Right renal pelvis (tissue), 4 donors: ENCODE measurements around the gene CAMK2G. TPM values are rescaled to one million over a fixed set of nuclear protein-coding genes. Genes with fewer than 3 reads are reported as not detected.

Source experiments
- DNase-seq, 4 donors: peaks; one replicate each; pipeline ENCODE4 v3.0.0-alpha.2; 2013; ENCODE audit warnings: low read depth in 4 of 4, low spot score in 3 of 4, missing footprints in 1 of 4
- polyA plus RNA-seq, 4 donors: library from polyadenylated mRNA; unstranded; fragments of 120-200 nt; gene quantifications; one replicate each; pipeline ENCODE4 v1.2.1, GENCODE V29; 2013; ENCODE audit not compliant: insufficient read length in 4 of 4

CAMK2G gene
- polyA plus RNA-seq, 4 donors, result 22.0 to 25.5 (median 22.6) TPM

DNA sequence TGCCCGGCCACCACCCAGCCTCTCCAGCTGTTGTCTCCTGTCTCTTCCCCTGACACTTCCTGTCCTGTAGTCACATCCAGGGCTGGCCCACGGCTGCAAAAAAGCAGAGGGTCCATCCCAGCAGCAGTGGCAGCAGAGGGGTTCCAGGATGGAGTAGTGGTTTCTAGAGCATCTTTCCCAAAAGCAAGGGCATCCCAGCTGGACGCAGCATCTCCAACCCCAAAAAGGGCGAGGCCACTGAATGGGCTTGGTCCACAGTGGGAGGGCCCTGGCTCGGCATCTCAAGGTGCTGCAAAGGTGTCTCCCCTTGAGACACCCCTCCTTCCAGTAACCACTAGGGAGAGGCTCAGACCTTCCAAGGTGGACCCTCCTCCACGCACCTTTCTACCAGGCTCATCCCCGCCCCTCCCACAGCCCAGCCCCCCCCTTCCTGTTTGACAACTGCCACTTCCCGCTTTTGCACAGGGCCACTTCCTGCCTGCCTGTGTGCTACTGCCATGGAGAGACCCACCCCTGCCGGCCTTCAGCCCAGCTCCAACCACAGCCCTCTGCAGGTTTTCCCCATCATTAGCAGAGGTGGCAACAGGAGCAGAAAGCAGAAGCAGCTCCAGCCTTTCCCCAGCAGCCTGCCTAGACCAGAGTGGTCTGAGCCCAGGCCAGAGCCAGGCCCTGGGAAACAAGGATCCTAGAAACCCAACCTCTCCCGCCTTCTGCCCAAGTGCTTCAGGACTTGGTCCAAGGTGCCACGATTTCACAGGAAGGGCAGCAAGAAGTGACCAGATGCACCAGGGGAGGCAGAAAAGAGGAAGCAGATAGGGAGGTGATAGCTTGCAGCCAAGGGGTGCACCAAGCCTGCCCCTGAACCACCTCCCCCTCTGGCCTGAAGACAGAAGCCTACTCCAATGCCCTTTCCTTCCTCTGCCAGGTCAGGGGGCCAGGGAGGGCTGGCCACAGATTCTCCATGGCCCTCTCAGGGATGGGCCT lies 8.6 kb downstream of the CAMK2G start:
- no peak for DNase-seq

- no peak for DNase-seq
These were observed 9.3 kb downstream of the CAMK2G start for GRCh38 chr10:73865107-73865458.

DNA sequence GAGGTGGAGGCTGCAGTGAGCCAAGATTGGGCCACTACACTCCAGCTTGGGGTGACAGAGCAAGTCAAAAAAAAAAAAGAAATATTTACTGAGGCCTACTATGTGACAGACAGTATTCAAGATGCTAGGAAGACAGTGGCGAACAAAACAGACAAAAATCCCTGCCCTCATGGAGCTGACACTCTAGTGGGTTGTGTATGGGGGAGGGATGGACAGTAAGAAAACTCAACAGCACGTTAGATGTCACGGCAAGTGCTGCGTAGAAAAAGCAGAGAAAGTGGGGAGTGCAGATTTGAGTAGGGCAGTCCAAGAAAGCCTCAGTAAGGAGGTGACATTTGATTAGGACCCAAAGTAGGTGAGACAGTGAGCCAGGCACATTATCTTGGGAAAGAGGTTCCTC lies 10.1 kb downstream of the CAMK2G start:
- no peak for DNase-seq

- no peak for DNase-seq
These were observed 11.1 kb downstream of the CAMK2G start for GRCh38 chr10:73863039-73863817.

DNA sequence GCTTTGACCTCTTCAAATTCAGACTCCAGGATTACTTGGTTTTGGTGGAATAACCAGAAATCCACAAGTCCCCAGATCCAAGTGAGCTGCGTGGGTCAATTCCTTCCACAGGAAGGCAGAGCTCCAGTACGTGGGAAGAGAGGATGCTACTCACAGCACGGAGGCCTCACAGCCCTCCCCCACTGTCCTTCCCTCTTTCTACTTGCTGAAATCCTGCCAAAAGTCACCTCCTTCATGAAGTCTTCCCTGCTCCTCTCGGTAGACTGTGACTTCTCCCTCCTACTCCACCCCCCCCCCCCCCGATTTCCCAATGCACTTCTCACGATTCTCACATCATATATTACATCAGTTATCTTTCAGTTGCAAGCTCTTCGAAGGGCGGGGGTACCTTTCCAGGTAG lies 12.3 kb downstream of the CAMK2G start:
- no peak for DNase-seq

- no peak for DNase-seq
These were observed 14.4 kb downstream of the CAMK2G start for GRCh38 chr10:73859784-73860491.

DNA sequence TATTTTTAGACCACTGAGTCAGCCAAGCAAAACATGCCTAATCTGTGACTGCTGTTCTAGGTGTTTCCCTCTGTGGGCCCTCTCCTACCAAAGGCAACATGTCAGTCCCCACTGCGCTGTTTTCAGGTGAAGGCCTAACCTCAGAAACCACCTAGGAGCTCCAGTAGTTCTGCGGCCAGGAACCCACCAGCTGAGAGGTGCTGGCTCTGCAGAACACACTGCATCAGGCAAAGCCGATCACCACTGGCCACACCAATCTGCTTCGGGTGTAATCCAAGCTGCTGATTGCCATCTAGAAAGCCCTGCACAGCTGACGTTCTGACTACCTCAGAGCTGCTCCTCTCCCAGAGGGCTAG lies 14.9 kb downstream of the CAMK2G start:
- no peak for DNase-seq

- no peak for DNase-seq
These were observed 15.5 kb downstream of the CAMK2G start for GRCh38 chr10:73858750-73859427.

GRCh38 chr10:73858013-73858708 lies 16.2 kb downstream of the CAMK2G start:
- no peak for DNase-seq

DNA sequence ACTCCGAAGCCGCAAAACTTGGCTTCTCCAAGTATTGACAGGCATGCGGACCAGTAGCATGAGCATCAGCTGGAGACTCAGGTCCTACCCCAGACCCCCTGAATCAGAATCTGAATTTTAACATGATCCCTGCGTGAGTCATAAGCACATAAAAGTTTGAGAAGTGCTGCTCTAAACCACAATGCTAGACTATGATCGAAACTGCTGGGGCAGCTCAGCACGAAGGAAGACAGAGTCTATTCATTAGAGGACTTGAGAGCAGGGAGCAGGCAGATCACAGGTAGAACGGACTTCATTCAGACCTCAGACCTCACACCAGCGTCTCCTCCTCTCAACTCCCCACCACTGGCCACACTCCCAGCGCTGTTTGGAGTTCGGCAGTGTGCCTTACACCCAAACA lies 16.9 kb downstream of the CAMK2G start:
- DNase-seq, result no peak

DNA sequence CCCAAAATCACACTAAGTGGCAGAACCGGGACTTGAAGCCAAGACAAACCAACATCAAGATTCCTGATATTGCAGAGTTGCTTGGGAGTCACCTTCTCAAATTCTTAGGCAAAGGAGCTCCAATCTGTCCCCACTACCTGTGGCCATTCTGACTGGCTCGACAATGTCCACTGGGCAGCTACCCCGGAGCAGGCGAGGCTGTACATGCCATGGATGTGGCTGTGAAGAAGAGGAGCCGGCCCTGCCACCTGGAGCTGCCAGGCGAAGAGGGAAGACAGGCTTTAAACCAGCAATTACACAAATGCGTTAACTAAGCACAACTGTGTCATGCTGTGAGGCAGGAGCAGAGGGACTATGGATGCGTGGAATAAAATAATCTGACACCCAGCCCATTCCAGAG lies 18.1 kb downstream of the CAMK2G start:
- DNase-seq, result no peak

DNA sequence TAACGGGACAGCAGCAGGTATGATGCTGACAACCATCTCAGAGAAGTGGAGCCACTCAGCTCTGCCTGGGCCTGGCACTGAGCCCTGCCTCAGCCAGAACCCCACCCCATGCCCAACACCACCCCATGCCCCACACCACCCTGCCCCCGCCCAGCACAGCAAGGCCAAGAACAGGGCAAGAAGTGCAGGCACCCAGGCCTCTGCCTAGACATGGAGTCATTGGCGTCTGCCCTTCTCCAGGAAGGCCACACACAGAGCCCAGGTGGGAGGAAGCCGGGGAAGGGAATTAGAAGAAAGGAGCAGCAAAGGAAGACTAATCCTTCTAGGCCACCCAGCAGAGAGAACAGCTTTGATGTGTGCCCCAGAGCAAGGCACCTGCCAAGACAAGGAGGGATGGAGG lies 18.9 kb downstream of the CAMK2G start:
- no peak for DNase-seq

DNA sequence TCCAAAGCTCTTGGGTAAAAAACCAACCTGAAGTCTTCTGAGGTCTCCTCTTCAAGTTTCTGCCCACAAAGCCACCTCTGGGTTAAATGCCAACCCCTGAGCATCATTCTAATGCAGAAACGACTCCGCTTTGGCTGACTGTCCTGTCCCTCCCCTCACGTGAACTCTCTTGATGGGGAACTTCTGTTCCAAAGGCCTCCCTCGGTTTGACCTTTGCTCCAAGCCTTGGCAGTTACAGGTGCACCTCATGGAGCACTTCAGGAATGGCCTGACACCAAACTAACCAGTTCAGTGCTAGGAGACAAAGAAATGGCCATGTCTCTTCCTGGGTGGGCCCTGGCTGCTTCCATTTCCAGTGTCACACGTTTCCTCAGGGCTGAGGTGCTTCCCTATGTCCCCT lies 20.0 kb downstream of the CAMK2G start:
- no peak for DNase-seq

DNA sequence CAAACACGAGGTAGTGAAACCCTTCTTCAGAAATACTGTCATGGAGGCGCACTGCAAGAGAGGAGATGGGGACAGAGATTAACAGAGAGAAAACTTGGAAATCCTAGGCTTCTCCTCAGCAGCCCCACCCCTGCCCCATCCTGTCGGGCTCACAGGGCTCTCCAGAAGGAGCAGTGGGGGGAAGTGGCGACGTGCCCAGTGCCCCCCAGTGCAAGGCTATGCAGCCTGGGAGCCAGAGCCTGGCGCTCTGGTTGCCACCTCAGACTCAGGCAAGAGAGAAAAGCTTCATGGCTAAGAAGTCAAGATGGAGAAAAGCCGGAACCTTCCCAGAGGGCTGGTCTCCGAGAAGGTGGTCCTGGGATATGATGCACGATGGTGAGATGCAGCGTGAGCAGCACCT lies 21.2 kb downstream of the CAMK2G start:
- DNase-seq, result no peak

GRCh38 chr10:73850863-73851461 lies 23.4 kb downstream of the CAMK2G start:
- DNase-seq, result no peak

DNA sequence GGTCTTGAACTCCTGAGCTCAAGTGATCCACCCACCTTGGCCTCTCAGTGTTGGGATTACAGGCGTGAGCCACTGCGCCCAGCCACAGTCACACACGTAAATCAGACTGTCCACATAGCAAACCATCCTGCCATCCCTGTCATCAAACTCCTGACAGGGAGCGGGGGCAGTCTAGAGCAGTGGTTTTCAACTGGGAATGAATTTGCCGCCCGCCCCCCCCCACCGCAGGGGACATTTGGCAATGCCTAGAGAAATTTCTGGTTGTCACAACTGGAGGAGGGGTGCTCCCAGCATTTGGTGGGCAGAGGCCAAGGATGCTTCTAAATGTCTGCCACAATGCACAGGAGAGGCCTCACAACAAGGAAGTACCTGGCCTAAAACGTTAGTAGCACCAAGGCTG lies 24.1 kb downstream of the CAMK2G start:
- no peak for DNase-seq

- DNase-seq, result peak; percentile 41 to 69 (median 58)
These were observed 25.4 kb downstream of the CAMK2G start for GRCh38 chr10:73848821-73849489.

DNA sequence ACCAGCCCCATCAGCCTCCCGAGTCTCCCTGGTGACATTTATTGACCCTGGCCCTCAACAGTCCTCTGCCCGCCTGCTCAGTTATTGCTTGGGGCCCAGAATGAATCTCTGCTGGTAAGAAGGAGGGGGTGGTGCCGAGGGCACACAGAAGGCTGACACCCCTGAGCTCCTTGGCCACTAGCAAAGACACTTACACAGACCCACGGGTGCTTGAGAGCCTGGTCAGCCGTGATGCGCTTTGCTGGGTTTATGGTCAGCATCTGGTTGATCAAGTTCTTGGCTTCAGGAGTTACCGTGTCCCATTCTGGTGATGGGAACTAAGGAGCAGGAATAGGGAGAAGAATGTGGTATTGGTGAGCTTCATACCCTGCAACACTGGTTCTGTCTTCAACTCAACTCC lies 27.3 kb downstream of the CAMK2G start:
- DNase-seq, result no peak

DNA sequence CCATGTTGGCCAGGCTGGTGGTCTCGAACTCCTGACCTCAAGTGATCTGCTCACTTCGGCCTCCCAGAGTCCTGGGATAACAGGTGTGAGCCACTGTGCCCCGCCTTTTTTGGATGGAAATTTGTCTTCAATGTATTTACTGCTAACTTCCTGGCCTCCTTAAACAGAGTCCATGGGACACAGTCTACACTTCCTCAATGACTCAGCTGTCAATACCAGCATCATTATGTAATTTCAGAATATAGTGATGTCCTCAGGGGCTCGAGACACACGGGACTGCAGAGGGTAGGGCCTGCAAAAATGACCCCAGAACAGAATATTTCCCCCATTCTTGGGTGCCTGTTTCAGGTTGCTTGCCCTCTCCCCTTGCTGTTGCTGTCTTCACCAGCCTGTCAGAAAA lies 31.1 kb downstream of the CAMK2G start:
- no peak for DNase-seq
